Superior temporal gyrus (tissue), 1 donor: Measurements from ENCODE around the gene SRRM5.
A peak's percentile ranks its signal among the peaks of the same experiment; 100 is the strongest.
"Not testable (repeated sequence)": the region's sequence is repeated elsewhere in the genome, so short reads cannot be mapped to it uniquely, and the experiment has no call there.

Source experiments
- DNase-seq: peaks from one replicate; pipeline ENCODE4 v3.0.0-alpha.2; 2016; ENCODE audit errors: extremely low spot score

Gene SRRM5

GRCh38 chr19:43638214-43638994 is 26.5 kb downstream of the SRRM5 start:
- no peak for DNase-seq

GRCh38 chr19:43638995-43639518 is 27.2 kb downstream of the SRRM5 start:
- no peak for DNase-seq

GRCh38 chr19:43639519-43640423 is 27.9 kb downstream of the SRRM5 start, which contains the start of gene CADM4:
Gene CADM4 (minus strand): TSS chr19:43639850. CDS start chr19:43639790, 60 bp downstream.
- no peak for DNase-seq

GRCh38 chr19:43640424-43640757 is 28.5 kb downstream of the SRRM5 start:
- no peak for DNase-seq

DNA sequence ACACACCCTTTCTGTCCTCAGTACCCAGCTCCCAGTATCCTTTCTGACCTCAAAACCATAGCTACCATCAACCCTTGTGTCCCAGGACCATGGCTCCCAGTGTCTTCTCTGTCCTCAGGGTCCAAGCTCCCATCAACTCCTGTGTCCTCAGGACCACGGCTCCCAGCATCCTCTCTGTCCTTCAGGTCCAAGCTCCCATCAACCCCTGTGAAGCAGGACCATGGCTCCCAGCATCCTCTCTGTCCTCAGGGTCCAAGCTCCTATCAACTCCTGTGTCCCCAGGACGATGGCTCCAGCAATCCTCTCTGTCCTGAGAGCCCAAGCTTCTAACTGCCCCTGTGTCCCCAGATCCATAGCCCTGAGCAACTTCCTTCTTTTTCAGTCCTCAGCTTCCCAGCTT is 29.4 kb downstream of the SRRM5 start:
- no peak for DNase-seq

DNA sequence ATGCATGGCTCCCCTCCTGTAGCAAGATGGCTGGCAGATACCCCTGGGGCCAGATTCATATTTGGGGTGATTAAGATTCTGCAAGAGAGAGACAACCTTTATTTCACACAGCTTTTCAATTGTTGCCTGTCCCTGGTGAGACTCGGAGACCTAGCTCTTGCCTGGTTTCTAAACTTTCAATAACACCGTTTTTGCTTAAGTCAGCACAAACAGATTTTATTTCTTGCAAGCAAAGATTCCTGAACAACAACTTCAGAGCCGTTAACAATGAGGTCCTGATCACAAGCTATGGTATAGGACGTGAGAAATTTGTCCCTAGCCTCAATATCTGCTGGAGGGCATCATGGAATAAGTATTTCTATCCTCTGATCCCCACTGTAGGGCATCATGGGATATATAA is 30.6 kb downstream of the SRRM5 start:
- no peak for DNase-seq

DNA sequence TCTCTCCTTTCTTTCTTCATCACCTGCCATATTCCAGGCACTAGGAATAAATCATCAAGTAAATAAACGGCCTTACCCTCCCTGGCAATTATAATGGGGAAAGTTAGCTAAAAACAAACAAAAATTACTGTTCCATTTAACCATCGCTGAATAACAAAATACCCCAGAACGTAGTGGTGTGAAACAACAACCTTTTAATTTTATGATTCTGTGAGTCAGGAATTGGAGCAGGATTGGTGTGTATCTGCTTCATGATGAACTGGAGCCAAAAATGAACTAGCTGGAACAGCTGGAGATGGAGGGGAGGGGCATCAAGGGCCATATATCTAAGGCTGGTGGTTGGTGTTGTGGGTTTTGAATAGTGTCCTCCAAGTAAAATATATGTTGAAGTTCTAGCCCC is 31.4 kb downstream of the SRRM5 start:
- no peak for DNase-seq

DNA sequence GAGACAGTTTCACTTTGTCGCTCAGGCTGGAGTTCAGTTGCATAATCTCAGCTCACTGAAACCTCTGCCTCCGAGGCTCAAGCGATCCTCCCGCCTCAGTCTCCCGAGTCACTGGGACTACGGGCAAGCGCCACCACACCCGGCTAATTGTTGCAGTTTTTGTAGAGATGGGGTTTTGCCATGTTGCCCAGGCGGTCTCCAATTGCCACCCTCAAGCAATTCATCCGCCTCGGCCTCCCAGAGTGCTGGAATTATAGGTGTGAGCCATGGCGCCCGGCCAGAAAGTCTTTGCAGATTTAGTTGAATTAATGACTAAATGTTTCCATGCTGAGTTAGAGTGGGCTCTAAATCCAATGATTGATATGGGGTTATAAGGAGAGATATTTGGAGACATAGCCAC is 32.3 kb downstream of the SRRM5 start:
- no peak for DNase-seq

- no peak for DNase-seq
Observed at GRCh38 chr19:43648633-43649032, 36.7 kb downstream of the SRRM5 start.

GRCh38 chr19:43649514-43649913 is 37.6 kb downstream of the SRRM5 start:
- no peak for DNase-seq

GRCh38 chr19:43650276-43650675 is 38.4 kb downstream of the SRRM5 start:
- DNase-seq: not testable (repeated sequence)

GRCh38 chr19:43651758-43652545 is 40.1 kb downstream of the SRRM5 start:
- peak; percentile 90 for DNase-seq

- DNase-seq: no peak
Observed at GRCh38 chr19:43652546-43652874, 40.6 kb downstream of the SRRM5 start.

DNA sequence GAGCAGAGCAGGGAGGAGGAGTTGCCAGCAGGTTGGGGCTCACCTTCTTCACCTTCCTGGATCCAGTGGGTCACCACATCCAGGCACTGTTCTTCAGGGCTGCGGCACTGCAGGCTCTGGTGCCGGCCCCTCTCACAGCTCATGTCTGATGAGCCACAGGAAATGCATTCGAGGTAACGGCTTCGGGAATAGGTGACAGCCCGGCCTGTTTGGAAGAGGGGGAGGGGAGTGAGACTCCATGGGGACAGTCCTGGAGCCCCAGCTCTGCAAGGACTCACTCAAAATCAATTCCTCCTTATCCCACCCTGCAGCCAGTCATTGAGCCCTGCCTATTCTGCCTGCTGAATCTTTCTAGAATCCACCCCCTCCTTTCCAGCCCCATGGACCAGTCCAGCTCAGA is 44.5 kb downstream of the SRRM5 start:
- DNase-seq: no peak

- DNase-seq: no peak
Observed at GRCh38 chr19:43658001-43658400, 46.1 kb downstream of the SRRM5 start.

- no peak for DNase-seq
Observed at GRCh38 chr19:43658494-43658893, 46.6 kb downstream of the SRRM5 start.

GRCh38 chr19:43660301-43660970 is 48.5 kb downstream of the SRRM5 start:
- no peak for DNase-seq

DNA sequence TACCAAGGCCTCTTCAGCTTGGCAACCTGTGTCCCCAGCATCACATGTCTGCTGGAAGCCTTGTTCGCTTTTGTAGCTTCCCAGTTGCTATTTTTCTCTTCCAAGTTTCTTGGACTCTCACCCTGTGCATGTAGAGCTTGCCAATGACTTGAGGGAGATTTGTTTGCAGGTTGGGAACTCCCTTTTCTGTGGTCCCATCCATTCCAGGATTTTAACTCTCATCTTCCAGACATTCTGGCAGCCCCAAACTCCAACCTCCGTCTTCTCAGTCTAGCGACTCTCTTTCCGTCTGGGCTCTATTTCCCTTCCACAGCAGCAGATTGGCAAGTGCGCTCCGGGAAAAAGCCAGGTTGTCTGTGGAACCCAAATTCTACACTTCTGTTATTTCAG is 49.1 kb downstream of the SRRM5 start:
- DNase-seq: no peak

DNA sequence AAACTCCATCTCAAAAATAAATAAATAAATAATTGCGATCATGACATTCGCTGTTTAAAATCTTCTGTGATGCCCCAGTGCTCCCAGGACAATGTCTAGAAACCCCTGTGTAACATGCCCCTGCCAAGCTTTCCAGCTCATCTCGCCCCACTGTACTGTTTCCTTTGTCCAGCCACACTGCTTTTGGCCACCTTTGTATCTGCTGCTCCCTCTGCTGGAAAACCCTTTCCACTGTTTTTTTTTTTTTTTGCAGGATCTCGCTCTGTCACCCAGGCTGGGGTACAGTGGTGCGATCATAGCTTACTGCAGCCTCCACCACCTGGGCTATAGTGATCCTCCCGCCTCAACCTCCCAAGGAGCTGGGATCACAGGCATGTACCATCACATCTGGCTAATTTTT is 50.6 kb downstream of the SRRM5 start:
- DNase-seq: no peak

GRCh38 chr19:43664018-43664417 is 52.1 kb downstream of the SRRM5 start:
- no peak for DNase-seq
